ENCODE measurements around the gene ANKRD55. TPM values are rescaled to one million over a fixed set of nuclear protein-coding genes. Genes with fewer than 3 reads are reported as not detected.
"Not testable (repeated sequence)": the region's sequence is repeated elsewhere in the genome, so short reads cannot be mapped to it uniquely, and the experiment has no call there.

ANKRD55 gene
- total and polyA plus RNA-seq, 11 donors, result 0.11 to 0.15 TPM; not detected in 9

DNA sequence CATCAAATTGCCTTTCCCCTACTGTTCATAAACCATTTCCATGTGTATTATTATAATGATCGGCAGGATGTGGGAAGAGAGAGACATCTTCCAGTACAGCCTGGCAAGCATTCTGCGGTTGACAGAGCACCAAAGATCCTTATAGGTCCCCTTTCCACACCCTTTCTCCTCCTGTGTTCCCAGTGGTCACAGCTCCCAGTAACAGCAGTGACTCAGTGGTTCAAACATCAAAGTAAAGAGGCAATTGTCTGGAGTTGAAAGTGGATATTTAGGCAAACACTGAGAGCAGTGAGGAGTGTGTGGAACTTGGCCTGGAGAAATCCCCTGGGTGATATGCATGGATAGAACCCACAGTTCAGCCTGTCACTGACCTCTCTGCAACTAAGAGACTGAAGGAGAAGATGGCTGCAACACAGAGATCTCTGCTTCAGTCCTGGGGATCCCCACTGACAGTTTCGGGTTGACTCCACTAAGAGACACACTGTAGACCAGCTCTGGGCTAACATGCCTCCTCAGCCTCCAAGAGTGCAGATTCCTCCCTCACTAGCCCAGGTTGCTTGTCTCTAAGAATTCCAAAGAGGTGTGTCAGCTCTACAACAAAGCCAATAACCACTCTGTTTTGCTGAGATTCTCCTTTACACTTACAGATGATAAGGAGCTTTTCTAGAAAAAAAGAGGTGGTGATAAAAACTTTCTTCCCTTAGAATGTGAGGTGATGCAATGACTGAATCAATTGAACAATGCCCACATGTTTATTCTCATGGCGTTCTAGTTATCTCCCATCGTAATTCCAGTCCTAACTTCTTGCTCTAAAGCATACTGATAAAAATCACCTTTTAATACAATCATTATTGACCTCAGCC is 143.9 kb downstream of the ANKRD55 start:
- no peak for DNase-seq
- no peaks in the 10 kb centered on the region for H3K27me3 ChIP-seq
- intact Hi-C loops (cut with DNase I), result no loop called here
- WGBS, 4 donors, result 73 to 84% (median 76%) methylated on average over 5 of the region's 5 CpGs
- TF ChIP-seq, protein P1, sequence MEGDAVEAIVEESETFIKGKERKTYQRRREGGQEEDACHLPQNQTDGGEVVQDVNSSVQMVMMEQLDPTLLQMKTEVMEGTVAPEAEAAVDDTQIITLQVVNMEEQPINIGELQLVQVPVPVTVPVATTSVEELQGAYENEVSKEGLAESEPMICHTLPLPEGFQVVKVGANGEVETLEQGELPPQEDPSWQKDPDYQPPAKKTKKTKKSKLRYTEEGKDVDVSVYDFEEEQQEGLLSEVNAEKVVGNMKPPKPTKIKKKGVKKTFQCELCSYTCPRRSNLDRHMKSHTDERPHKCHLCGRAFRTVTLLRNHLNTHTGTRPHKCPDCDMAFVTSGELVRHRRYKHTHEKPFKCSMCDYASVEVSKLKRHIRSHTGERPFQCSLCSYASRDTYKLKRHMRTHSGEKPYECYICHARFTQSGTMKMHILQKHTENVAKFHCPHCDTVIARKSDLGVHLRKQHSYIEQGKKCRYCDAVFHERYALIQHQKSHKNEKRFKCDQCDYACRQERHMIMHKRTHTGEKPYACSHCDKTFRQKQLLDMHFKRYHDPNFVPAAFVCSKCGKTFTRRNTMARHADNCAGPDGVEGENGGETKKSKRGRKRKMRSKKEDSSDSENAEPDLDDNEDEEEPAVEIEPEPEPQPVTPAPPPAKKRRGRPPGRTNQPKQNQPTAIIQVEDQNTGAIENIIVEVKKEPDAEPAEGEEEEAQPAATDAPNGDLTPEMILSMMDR (IDR thresholded peaks at IDR 0.05), result no peak
- no peak for TF ChIP-seq POLR2A (IDR thresholded peaks at IDR 0.05)
- ATAC-seq, result no peak
- peaks cover 0 to 26% (median 6%) of the 10 kb centered on the region in 12 donors for H3K4me1 ChIP-seq
- H3K4me3 ChIP-seq, result no peak overlapping the region
- no peaks in the 10 kb centered on the region for H3K36me3 ChIP-seq
- no peaks in the 10 kb centered on the region for H3K9me3 ChIP-seq
- H3K27ac ChIP-seq, result no peak overlapping the region

DNA sequence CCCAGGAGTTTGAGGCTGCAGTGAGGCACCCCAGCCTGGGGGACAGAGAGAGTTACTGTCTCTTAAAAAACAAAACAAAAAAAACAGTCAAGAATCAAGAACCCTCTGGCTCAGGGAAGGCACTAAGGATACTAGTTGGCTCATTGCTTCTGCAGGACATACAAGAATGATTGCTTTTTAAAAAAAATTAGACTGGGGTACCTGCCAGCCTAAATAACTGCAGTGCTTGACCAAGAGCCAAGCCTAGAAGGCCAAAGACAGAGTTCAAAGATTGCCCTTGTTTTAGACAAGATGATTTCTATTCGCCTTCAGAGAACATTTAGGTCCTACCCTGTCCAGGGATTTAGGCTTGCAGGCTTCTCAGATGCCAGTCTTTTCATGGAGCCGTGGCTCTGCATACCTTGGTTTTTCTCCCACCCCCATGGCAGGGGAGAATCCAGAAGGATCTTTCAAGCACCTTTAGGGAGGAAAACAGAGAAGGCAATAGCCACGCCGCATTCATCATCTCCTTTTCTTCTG is 144.6 kb downstream of the ANKRD55 start:
- Histone ChIP-seq H3K9me3 (no peaks in the 10 kb centered on the region), H3K4me1 (peaks cover 0 to 26% (median 6%) of the 10 kb centered on the region in 12 donors), H3K27me3 (no peaks in the 10 kb centered on the region), H3K4me3 (no peak overlapping the region), H3K27ac (no peak overlapping the region), H3K36me3 (no peaks in the 10 kb centered on the region)
- intact Hi-C loops (cut with DNase I), result no loop called here
- DNase-seq (no peak), ATAC-seq (no peak)
- WGBS, 4 donors, result 63 to 82% (median 79%) methylated on average over 4 of the region's 4 CpGs
- TF ChIP-seq, protein P1 (IDR thresholded peaks at IDR 0.05), result no peak
- TF ChIP-seq POLR2A (IDR thresholded peaks at IDR 0.05), result no peak

DNA sequence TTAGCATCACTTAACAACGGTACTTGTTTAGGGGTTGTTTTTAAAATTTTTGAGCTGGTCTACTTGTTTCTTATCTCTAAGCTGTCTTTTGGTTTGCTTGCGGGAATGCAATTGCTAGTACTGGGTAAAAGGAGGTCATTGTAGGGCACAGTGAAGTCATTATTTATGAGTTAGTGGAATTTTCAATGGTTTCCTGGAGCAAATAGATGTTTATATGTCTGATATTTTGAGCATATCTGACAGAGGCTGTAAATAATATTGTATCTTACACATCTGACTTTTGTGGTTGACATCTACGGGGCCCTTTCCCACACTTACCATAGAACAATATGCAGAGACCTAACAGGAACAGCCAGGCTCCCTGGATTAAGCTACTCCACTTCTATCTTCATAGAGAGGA is 147.9 kb downstream of the ANKRD55 start:
- peaks cover 0 to 30% (median 8%) of the 10 kb centered on the region in 12 donors for H3K4me1 ChIP-seq
- intact Hi-C loops (cut with DNase I), result no loop called here
- no peak overlapping the region for H3K27ac ChIP-seq
- no peak overlapping the region for H3K4me3 ChIP-seq
- ATAC-seq, result peak in 1 of 4 donors; percentile 34
- H3K36me3 ChIP-seq, result no peaks in the 10 kb centered on the region
- no peak for DNase-seq
- WGBS, 4 donors, result 48 to 62% (median 53%) methylated on average over 3 of the region's 3 CpGs
- no peak for TF ChIP-seq POLR2A (IDR thresholded peaks at IDR 0.05)
- TF ChIP-seq, protein P1 (IDR thresholded peaks at IDR 0.05), result no peak
- H3K27me3 ChIP-seq, result no peaks in the 10 kb centered on the region
- H3K9me3 ChIP-seq, result no peaks in the 10 kb centered on the region

DNA sequence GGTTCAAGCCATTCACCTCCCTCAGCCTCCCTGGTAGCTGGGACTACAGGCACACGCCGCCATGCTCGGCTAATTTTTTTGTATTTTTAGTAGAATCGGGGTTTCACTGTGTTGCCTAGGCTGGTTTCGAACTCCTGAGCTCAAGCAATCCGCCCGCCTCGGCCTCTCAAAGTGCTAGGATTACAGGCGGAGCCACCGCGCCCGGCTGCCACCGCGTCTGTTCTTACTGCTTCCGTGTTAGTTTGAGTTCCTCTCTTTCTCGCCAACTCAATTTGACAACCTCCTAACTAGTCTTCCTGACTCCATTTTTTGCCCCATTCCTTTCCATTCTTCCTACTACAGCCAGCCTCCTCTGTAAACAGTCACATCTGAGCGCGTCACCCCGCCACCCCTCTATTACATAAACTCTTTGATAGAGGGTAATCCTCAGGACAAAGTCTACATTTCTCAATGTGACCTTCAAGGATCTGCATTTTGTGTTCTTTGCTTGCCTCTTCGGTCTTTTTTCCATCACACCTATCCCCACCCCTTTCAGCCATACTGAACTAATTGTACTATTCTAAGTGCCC is 149.8 kb downstream of the ANKRD55 start:
- peaks cover 0 to 24% (median 8%) of the 10 kb centered on the region in 12 donors for H3K4me1 ChIP-seq
- H3K27ac ChIP-seq, result no peak overlapping the region
- H3K27me3 ChIP-seq, result no peaks in the 10 kb centered on the region
- ATAC-seq (no peak), DNase-seq (no peak)
- 93 to 99% (median 94%) methylated on average over 20 of the region's 20 CpGs for WGBS, 4 donors
- H3K36me3 ChIP-seq, result no peaks in the 10 kb centered on the region
- no peak overlapping the region for H3K4me3 ChIP-seq
- TF ChIP-seq, protein P1 (IDR thresholded peaks at IDR 0.05), result no peak
- TF ChIP-seq POLR2A (IDR thresholded peaks at IDR 0.05), result no peak
- intact Hi-C loops (cut with DNase I), result no loop called here
- no peaks in the 10 kb centered on the region for H3K9me3 ChIP-seq

DNA sequence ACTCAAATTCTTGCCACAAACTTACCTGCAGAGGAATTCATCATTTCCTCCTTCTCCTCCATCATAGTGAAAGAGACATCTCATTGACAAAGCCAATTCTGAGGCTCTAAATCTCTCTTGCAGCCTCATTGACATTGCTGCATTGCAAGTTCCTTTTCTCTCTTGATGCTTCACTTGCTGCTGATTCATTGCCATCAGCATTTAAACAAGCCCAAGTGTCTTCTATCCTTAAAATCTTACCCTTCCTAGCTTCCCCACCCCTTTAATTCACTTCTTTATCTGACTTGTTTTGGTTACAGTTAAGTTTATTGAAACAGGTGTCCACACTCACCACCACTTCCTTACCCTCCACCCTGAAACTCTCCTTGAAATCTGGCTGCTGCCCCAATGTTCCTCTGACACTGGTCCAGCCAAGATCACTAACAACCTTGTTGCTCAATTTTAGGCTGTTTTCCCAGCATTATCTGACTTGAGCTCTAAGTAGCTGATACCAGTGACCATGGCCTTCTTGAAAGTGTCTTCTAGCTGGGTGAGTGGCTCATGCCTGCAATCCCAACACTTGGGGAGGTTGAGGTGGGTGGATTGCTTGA is 152.0 kb downstream of the ANKRD55 start:
- H3K36me3 ChIP-seq; H3K4me3 ChIP-seq; intact Hi-C loops (cut with DNase I); H3K9me3 ChIP-seq; DNase-seq; H3K27me3 ChIP-seq: not testable (repeated sequence)
- peaks cover 0 to 27% (median 8%) of the 10 kb centered on the region in 12 donors for H3K4me1 ChIP-seq
- H3K27ac ChIP-seq, result peak overlapping the region in 2 of 12 donors; percentile 19 to 38
- peak in 3 of 4 donors; percentile 50 to 68 (median 51) for ATAC-seq

Measured in heart left ventricle (tissue), 16 donors.